ENCODE results near the gene GRM4. TPM values are rescaled to one million over a fixed set of nuclear protein-coding genes. Genes with fewer than 3 reads are reported as not detected.

Gene GRM4
- total and polyA plus RNA-seq, 9 of the 15 experiments (the other 6 are each of a cell fraction or from before 2014, with no cell fraction given), result 0.18 TPM; not detected in 8

- Histone ChIP-seq H3K9me1 (ENCODE audit: control insufficient read depth, insufficient read depth, low read length) (no peaks in the 10 kb centered on the region), H3K27ac (ENCODE audit: extremely low read depth, low read depth, low read length) (no peak overlapping the region), H2AFZ (ENCODE audit: low read depth, low read length) (no peak overlapping the region), H3K4me2 (ENCODE audit: insufficient read depth, low read length) (no peak overlapping the region), H4K20me1 (replicated peaks; ENCODE audit: control insufficient read depth, insufficient read depth, low read length) (peaks cover 34% of the 10 kb centered on the region), H3K9me3 (replicated peaks; ENCODE audit: control insufficient read depth, insufficient read depth, low read depth, low read length) (no peaks in the 10 kb centered on the region), H3K36me3 (ENCODE audit: control insufficient read depth, insufficient read depth, low read length) (no peaks in the 10 kb centered on the region), H3K4me1 (replicated peaks in 1 of 2; ENCODE audit: control insufficient read depth in 2 of 2, insufficient read depth in 2 of 2, low read length in 2 of 2) (peaks cover 0 to 14% of the 10 kb centered on the region in 2 experiments; a peak in 1 of 5 replicates), H3K9ac (ENCODE audit: insufficient read depth in 1 of 2, low read depth in 2 of 2, low read length in 2 of 2) (no peak overlapping the region), H3K27me3 (ENCODE audit: control insufficient read depth in 2 of 2, insufficient read depth in 2 of 2, low read length in 2 of 2) (peaks cover 39 to 64% of the 10 kb centered on the region in 2 experiments), H3K79me2 (ENCODE audit: control insufficient read depth, insufficient read depth, low read length) (no peaks in the 10 kb centered on the region), H3K4me3 (no peak overlapping the region)
- FAIRE-seq (no peak), DNase-seq (ENCODE audit: extremely low read depth in 1 of 4, low spot score in 3 of 4) (no peak), ATAC-seq (no peak)
- CTCF ChIA-PET (ENCODE audit: low intra/inter-chr PET ratio), result no interaction called here
- intact Hi-C loops (cut with micrococcal nuclease), result no loop called here
- POLR2A ChIA-PET, result interaction anchor here (0.6 kb wide), 1 partner anchor 217 kb away, joined by 3 read pairs; no protein-coding TSS in a partner anchor
- in situ Hi-C loops (cut with MboI), result no loop called here
- 2% methylated on average over 3 of the region's 3 CpGs for WGBS (ENCODE audit: insufficient coverage, low coverage, missing lambda C conversion rate)
- TF ChIP-seq ETS2 (tag; IDR thresholded peaks at IDR 0.05; ENCODE audit: borderline replicate concordance, poor library complexity, severe bottlenecking) (no peak), HDAC1 (IDR thresholded peaks at IDR 0.05) (no peak), CBX5 (IDR thresholded peaks at IDR 0.05; ENCODE audit: borderline replicate concordance, low read depth) (no peak), SMAD1 (IDR thresholded peaks at IDR 0.05; ENCODE audit: low read depth, low read length, partially characterized antibody) (no peak), SOX6 (IDR thresholded peaks at IDR 0.05) (no peak)
- no TSS peak for BruUV-seq (replicated peaks)
Measured at GRCh38 chr6:34037151-34037550, 108.7 kb downstream of the GRM4 start.
